Activated naive CD4-positive, alpha-beta T cell treated with anti-CD3 and anti-CD28 coated beads, Interleukin-2, amount 50 U/mL, for 24 hours (primary cell): ENCODE results near the gene PFKM.

Experiments
- H3K27ac Mint-ChIP-seq: one replicate; pipeline ENCODE4 v1.8.0; 2021; ENCODE audit warnings: mild to moderate bottlenecking, mixed read lengths
- H3K27me3 Mint-ChIP-seq: one replicate; pipeline ENCODE4 v1.8.0; 2021; ENCODE audit warnings: mixed read lengths
- H3K36me3 Mint-ChIP-seq: one replicate; pipeline ENCODE4 v1.8.0; 2021; ENCODE audit warnings: mixed read lengths
- H3K4me1 Mint-ChIP-seq: one replicate; pipeline ENCODE4 v1.8.0; 2021; ENCODE audit warnings: mixed read lengths
- H3K4me3 Mint-ChIP-seq: one replicate; pipeline ENCODE4 v1.8.0; 2021; ENCODE audit warnings: mild to moderate bottlenecking, mixed read lengths
- H3K9me3 Mint-ChIP-seq: one replicate; pipeline ENCODE4 v1.8.0; 2021; ENCODE audit warnings: mixed read lengths

Gene PFKM

GRCh38 chr12:48160807-48161206, 41.6 kb downstream of the PFKM start:
- Mint-ChIP-seq H3K4me1 (peaks cover 42% of the 10 kb centered on the region), H3K9me3 (no peaks in the 10 kb centered on the region), H3K4me3 (no peak overlapping the region), H3K27me3 (peaks cover 2% of the 10 kb centered on the region), H3K36me3 (no peaks in the 10 kb centered on the region), H3K27ac (no peak overlapping the region)

- Mint-ChIP-seq H3K9me3 (no peaks in the 10 kb centered on the region), H3K36me3 (no peaks in the 10 kb centered on the region), H3K27me3 (peaks cover 4% of the 10 kb centered on the region), H3K4me1 (peaks cover 22% of the 10 kb centered on the region), H3K27ac (no peak overlapping the region), H3K4me3 (no peak overlapping the region)
These were observed 44.1 kb downstream of the PFKM start for GRCh38 chr12:48163150-48163747.

GRCh38 chr12:48164451-48164850, 45.3 kb downstream of the PFKM start:
- Mint-ChIP-seq H3K9me3 (no peaks in the 10 kb centered on the region), H3K4me1 (peaks cover 13% of the 10 kb centered on the region), H3K27ac (no peak overlapping the region), H3K4me3 (no peak overlapping the region), H3K27me3 (peaks cover 4% of the 10 kb centered on the region), H3K36me3 (no peaks in the 10 kb centered on the region)

GRCh38 chr12:48165089-48165981, 46.2 kb downstream of the PFKM start:
- Mint-ChIP-seq H3K27ac (no peak overlapping the region), H3K4me1 (peaks cover 9% of the 10 kb centered on the region), H3K9me3 (no peaks in the 10 kb centered on the region), H3K36me3 (no peaks in the 10 kb centered on the region), H3K4me3 (no peak overlapping the region), H3K27me3 (peaks cover 4% of the 10 kb centered on the region)

GRCh38 chr12:48169011-48169410, 49.8 kb downstream of the PFKM start:
- no peak overlapping the region for H3K27ac Mint-ChIP-seq

GRCh38 chr12:48175613-48176416, 56.7 kb downstream of the PFKM start:
- H3K4me1 Mint-ChIP-seq = peaks cover 10% of the 10 kb centered on the region
- H3K9me3 Mint-ChIP-seq = no peaks in the 10 kb centered on the region
- H3K27ac Mint-ChIP-seq = no peak overlapping the region
- peaks cover 3% of the 10 kb centered on the region for H3K27me3 Mint-ChIP-seq
- H3K36me3 Mint-ChIP-seq = no peaks in the 10 kb centered on the region
- H3K4me3 Mint-ChIP-seq = no peak overlapping the region

More at GRCh38 chr12:48169011-48169410, 49.8 kb downstream of the PFKM start:
- Mint-ChIP-seq H3K36me3 (no peaks in the 10 kb centered on the region), H3K9me3 (no peaks in the 10 kb centered on the region), H3K4me3 (no peak overlapping the region), H3K4me1 (no peaks in the 10 kb centered on the region), H3K27me3 (peaks cover 4% of the 10 kb centered on the region)

GRCh38 chr12:48176417-48176751, 57.2 kb downstream of the PFKM start:
- Mint-ChIP-seq H3K36me3 (no peaks in the 10 kb centered on the region), H3K4me3 (no peak overlapping the region), H3K4me1 (peaks cover 10% of the 10 kb centered on the region), H3K27ac (no peak overlapping the region), H3K9me3 (no peaks in the 10 kb centered on the region), H3K27me3 (peaks cover 5% of the 10 kb centered on the region)

- no peaks in the 10 kb centered on the region for H3K36me3 Mint-ChIP-seq
- no peaks in the 10 kb centered on the region for H3K9me3 Mint-ChIP-seq
- no peak overlapping the region for H3K4me3 Mint-ChIP-seq
- H3K4me1 Mint-ChIP-seq = peaks cover 20% of the 10 kb centered on the region
- H3K27me3 Mint-ChIP-seq = peaks cover 5% of the 10 kb centered on the region
- H3K27ac Mint-ChIP-seq = no peak overlapping the region
These were observed 58.8 kb downstream of the PFKM start for GRCh38 chr12:48177982-48178381.

- Mint-ChIP-seq H3K4me1 (peaks cover 25% of the 10 kb centered on the region), H3K4me3 (no peak overlapping the region), H3K36me3 (no peaks in the 10 kb centered on the region), H3K27ac (no peak overlapping the region), H3K27me3 (peaks cover 6% of the 10 kb centered on the region), H3K9me3 (no peaks in the 10 kb centered on the region)
These were observed 60.3 kb downstream of the PFKM start for GRCh38 chr12:48179466-48179865.

GRCh38 chr12:48180424-48180823, 61.3 kb downstream of the PFKM start:
- Mint-ChIP-seq H3K4me1 (peaks cover 25% of the 10 kb centered on the region), H3K4me3 (no peak overlapping the region), H3K36me3 (no peaks in the 10 kb centered on the region), H3K9me3 (no peaks in the 10 kb centered on the region), H3K27ac (peak overlapping the region; percentile 61), H3K27me3 (peaks cover 8% of the 10 kb centered on the region)

- Mint-ChIP-seq H3K36me3 (no peaks in the 10 kb centered on the region), H3K9me3 (no peaks in the 10 kb centered on the region), H3K4me3 (no peak overlapping the region), H3K4me1 (peaks cover 23% of the 10 kb centered on the region), H3K27me3 (peaks cover 11% of the 10 kb centered on the region), H3K27ac (peak overlapping the region; percentile 61)
These were observed 61.8 kb downstream of the PFKM start for GRCh38 chr12:48180857-48181495.

- H3K36me3 Mint-ChIP-seq = no peaks in the 10 kb centered on the region
- no peak overlapping the region for H3K27ac Mint-ChIP-seq
- peaks cover 11% of the 10 kb centered on the region for H3K27me3 Mint-ChIP-seq
- peaks cover 19% of the 10 kb centered on the region for H3K4me1 Mint-ChIP-seq
- peak overlapping the region; percentile 92 for H3K4me3 Mint-ChIP-seq
- no peaks in the 10 kb centered on the region for H3K9me3 Mint-ChIP-seq
These were observed 63.5 kb downstream of the PFKM start for GRCh38 chr12:48182631-48183030.

GRCh38 chr12:48183091-48183875, 64.1 kb downstream of the PFKM start, which contains the start of gene CCDC184:
Gene CCDC184, plus strand, starts transcription at chr12:48183644. Its CDS starts 479 bp downstream, at chr12:48184123.
- H3K36me3 Mint-ChIP-seq = no peaks in the 10 kb centered on the region
- no peaks in the 10 kb centered on the region for H3K9me3 Mint-ChIP-seq
- H3K4me3 Mint-ChIP-seq = peak within 1 kb of the TSS; percentile 92
- peak within 1 kb of the TSS; percentile 61 for H3K27ac Mint-ChIP-seq
- peaks cover 10% of the 10 kb centered on the region for H3K27me3 Mint-ChIP-seq
- peaks cover 19% of the 10 kb centered on the region for H3K4me1 Mint-ChIP-seq

GRCh38 chr12:48183876-48184548, 64.8 kb downstream of the PFKM start:
- no peaks in the 10 kb centered on the region for H3K9me3 Mint-ChIP-seq
- no peaks in the 10 kb centered on the region for H3K36me3 Mint-ChIP-seq
- peaks cover 10% of the 10 kb centered on the region for H3K27me3 Mint-ChIP-seq
- H3K27ac Mint-ChIP-seq = no peak overlapping the region
- peak overlapping the region; percentile 92 for H3K4me3 Mint-ChIP-seq
- H3K4me1 Mint-ChIP-seq = peaks cover 19% of the 10 kb centered on the region
